GM12874 (cell line): ENCODE measurements around the gene LDAH.

Source experiments
- CTCF ChIP-seq: IDR thresholded peaks from 2 replicates; pipeline ENCODE4 v1.5.1; 2011; ENCODE audit warnings: low read depth, mild to moderate bottlenecking, control low read depth, low read length, moderate library complexity; ENCODE audit not compliant: insufficient read depth

The LDAH gene

GRCh38 chr2:20707601-20708000, 115.3 kb downstream of the LDAH start:
- no peak for TF ChIP-seq CTCF

- no peak for TF ChIP-seq CTCF
Measured at GRCh38 chr2:20706786-20707185, 116.1 kb downstream of the LDAH start.

GRCh38 chr2:20706217-20706616, 116.7 kb downstream of the LDAH start:
- TF ChIP-seq CTCF: no peak

GRCh38 chr2:20704886-20705285, 118.0 kb downstream of the LDAH start:
- TF ChIP-seq CTCF: no peak

- no peak for TF ChIP-seq CTCF
Measured at GRCh38 chr2:20702563-20702962, 120.3 kb downstream of the LDAH start.

- TF ChIP-seq CTCF: no peak
Measured at GRCh38 chr2:20698916-20699613, 123.8 kb downstream of the LDAH start.

GRCh38 chr2:20697322-20697934, 125.5 kb downstream of the LDAH start:
- TF ChIP-seq CTCF: no peak
